ENCODE data around the gene CASP1.

Gene CASP1

GRCh38 chr11:104999721-105000120, 35.2 kb downstream of the CASP1 start:
- Histone ChIP-seq H3K4me3 (ENCODE audit: low read length) (no peak overlapping the region), H3K27me3 (ENCODE audit: insufficient read depth, low read length) (no peaks in the 10 kb centered on the region), H2AFZ (ENCODE audit: low read depth, low read length) (no peak overlapping the region), H3K4me1 (ENCODE audit: insufficient read depth, low read length) (peaks cover 5% of the 10 kb centered on the region), H3K9me3 (ENCODE audit: low read length) (no peaks in the 10 kb centered on the region), H3K36me3 (ENCODE audit: insufficient read depth, low read length) (no peaks in the 10 kb centered on the region)

GRCh38 chr11:104997288-104997687, 37.7 kb downstream of the CASP1 start:
- H3K4me1 ChIP-seq (ENCODE audit: insufficient read depth, low read length) = peaks cover 5% of the 10 kb centered on the region
- no peaks in the 10 kb centered on the region for H3K9me3 ChIP-seq (ENCODE audit: low read length)
- H3K36me3 ChIP-seq (ENCODE audit: insufficient read depth, low read length) = no peaks in the 10 kb centered on the region
- H3K4me3 ChIP-seq (ENCODE audit: low read length) = no peak overlapping the region
- no peaks in the 10 kb centered on the region for H3K27me3 ChIP-seq (ENCODE audit: insufficient read depth, low read length)
- no peak overlapping the region for H2AFZ ChIP-seq (ENCODE audit: low read depth, low read length)

GRCh38 chr11:104995001-104995408, 39.9 kb downstream of the CASP1 start:
- H3K4me3 ChIP-seq (ENCODE audit: low read length) = no peak overlapping the region
- H3K9me3 ChIP-seq (ENCODE audit: low read length) = no peaks in the 10 kb centered on the region
- H3K36me3 ChIP-seq (ENCODE audit: insufficient read depth, low read length) = no peaks in the 10 kb centered on the region
- H3K4me1 ChIP-seq (ENCODE audit: insufficient read depth, low read length) = peaks cover 5% of the 10 kb centered on the region
- H3K27me3 ChIP-seq (ENCODE audit: insufficient read depth, low read length) = no peaks in the 10 kb centered on the region
- no peak overlapping the region for H2AFZ ChIP-seq (ENCODE audit: low read depth, low read length)

- Histone ChIP-seq H3K9me3 (ENCODE audit: low read length) (no peaks in the 10 kb centered on the region), H2AFZ (ENCODE audit: low read depth, low read length) (no peak overlapping the region), H3K4me3 (ENCODE audit: low read length) (no peak overlapping the region), H3K27me3 (ENCODE audit: insufficient read depth, low read length) (no peaks in the 10 kb centered on the region), H3K36me3 (ENCODE audit: insufficient read depth, low read length) (no peaks in the 10 kb centered on the region), H3K4me1 (ENCODE audit: insufficient read depth, low read length) (peaks cover 5% of the 10 kb centered on the region)
Measured at GRCh38 chr11:104992781-104993180, 42.2 kb downstream of the CASP1 start.

GRCh38 chr11:104991994-104992393, 43.0 kb downstream of the CASP1 start:
- no peaks in the 10 kb centered on the region for H3K36me3 ChIP-seq (ENCODE audit: insufficient read depth, low read length)
- H3K9me3 ChIP-seq (ENCODE audit: low read length) = no peaks in the 10 kb centered on the region
- no peaks in the 10 kb centered on the region for H3K27me3 ChIP-seq (ENCODE audit: insufficient read depth, low read length)
- H3K4me1 ChIP-seq (ENCODE audit: insufficient read depth, low read length) = no peaks in the 10 kb centered on the region
- H2AFZ ChIP-seq (ENCODE audit: low read depth, low read length) = no peak overlapping the region
- no peak overlapping the region for H3K4me3 ChIP-seq (ENCODE audit: low read length)

GRCh38 chr11:104984808-104985207, 50.1 kb downstream of the CASP1 start:
- H3K4me3 ChIP-seq (ENCODE audit: low read length) = no peak overlapping the region
- no peak overlapping the region for H2AFZ ChIP-seq (ENCODE audit: low read depth, low read length)
- H3K9me3 ChIP-seq (ENCODE audit: low read length) = no peaks in the 10 kb centered on the region
- H3K4me1 ChIP-seq (ENCODE audit: insufficient read depth, low read length) = no peaks in the 10 kb centered on the region
- no peaks in the 10 kb centered on the region for H3K36me3 ChIP-seq (ENCODE audit: insufficient read depth, low read length)
- H3K27me3 ChIP-seq (ENCODE audit: insufficient read depth, low read length) = no peaks in the 10 kb centered on the region

- Histone ChIP-seq H3K27me3 (ENCODE audit: insufficient read depth, low read length) (no peaks in the 10 kb centered on the region), H3K9me3 (ENCODE audit: low read length) (no peaks in the 10 kb centered on the region), H3K4me1 (ENCODE audit: insufficient read depth, low read length) (no peaks in the 10 kb centered on the region), H3K36me3 (ENCODE audit: insufficient read depth, low read length) (no peaks in the 10 kb centered on the region), H3K4me3 (ENCODE audit: low read length) (no peak overlapping the region), H2AFZ (ENCODE audit: low read depth, low read length) (no peak overlapping the region)
Measured at GRCh38 chr11:104979839-104980238, 55.1 kb downstream of the CASP1 start.
